ENCODE results near the gene RBMS3.
"Not testable (repeated sequence)": the region's sequence is repeated elsewhere in the genome, so short reads cannot be mapped to it uniquely, and the experiment has no call there.

The RBMS3 gene

GRCh38 chr3:29339016-29339833 lies 58.4 kb downstream of the RBMS3 start:
- no peak for DNase-seq (ENCODE audit: low spot score)

DNA sequence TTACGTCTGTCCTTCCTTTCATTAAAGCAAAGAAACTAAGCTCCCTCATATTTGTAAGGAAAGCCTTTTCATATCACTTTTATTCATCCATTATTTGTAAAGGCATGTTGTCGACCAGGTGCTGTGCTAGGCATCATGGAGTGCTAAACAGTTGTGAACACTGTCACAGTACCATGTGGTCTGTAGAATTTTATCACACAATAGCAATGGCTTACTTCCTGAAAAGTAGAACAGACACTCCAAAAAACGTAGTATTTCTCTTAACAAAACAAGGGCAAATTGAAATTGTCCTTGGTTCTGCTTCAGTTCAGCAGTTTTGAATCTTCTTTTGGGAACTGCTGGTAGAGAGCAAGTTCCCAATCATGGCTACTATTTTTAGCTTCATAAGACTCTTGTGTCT lies 63.3 kb downstream of the RBMS3 start:
- no peak for DNase-seq (ENCODE audit: low spot score)

- no peak for DNase-seq (ENCODE audit: low spot score)
Observed at GRCh38 chr3:29344935-29345334, 64.1 kb downstream of the RBMS3 start.

DNA sequence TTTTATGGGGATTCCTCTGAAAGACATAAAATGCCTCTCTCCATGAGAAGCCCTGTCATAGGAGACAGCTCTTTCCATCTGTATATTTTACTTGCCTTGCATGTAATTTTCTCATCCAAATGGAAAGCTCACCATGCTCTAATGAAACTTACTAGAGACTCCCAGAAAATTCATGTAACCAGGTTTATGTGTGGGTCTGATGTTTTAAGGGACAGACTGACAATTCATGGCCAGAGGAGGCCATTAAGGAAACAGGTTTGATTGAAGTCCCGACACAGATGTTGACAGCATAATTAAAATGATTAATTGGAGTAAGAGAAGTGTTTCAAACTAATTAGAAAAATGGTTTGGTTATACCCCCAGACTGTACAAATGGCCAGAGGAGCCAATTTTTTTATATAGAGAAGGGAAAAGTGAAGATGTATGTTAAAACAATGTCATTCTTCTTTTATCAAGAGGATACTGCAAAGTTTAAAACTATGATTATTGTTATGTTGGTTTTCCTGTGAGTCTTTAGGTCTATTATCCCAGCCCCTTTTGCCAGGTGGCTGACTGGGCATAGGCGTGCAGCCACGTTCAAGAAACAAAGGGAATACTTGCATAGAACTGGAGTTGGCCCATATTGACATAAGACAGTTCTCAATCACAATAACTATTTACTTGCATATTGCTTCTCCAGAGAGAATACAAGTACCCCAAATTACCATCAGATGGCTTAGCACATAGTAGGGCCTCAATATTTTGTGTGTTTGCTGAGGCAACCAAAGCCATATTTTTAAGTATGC lies 64.8 kb downstream of the RBMS3 start:
- DNase-seq (ENCODE audit: low spot score): no peak

DNA sequence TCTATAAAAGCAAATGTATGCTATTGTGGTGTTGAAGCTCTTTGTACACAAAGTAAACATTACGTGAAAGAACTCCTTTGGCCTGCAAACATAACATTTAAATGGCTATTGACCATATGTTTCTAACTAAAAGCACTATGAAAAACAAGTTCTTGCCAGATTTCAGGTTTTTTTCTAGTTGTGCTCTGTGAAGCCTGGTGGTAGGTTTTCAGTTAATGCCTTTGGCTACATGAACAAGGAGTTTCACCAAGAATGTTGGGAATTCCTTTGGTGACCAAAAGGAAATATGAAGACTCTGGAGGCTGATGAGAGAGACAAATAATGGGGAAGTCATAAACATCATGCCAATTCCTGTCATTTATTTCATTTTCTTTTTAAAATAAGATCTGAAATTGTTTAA lies 66.0 kb downstream of the RBMS3 start:
- no peak for DNase-seq (ENCODE audit: low spot score)

GRCh38 chr3:29347412-29347811 lies 66.5 kb downstream of the RBMS3 start:
- no peak for DNase-seq (ENCODE audit: low spot score)

GRCh38 chr3:29348316-29348715 lies 67.4 kb downstream of the RBMS3 start:
- DNase-seq (ENCODE audit: low spot score): no peak

DNA sequence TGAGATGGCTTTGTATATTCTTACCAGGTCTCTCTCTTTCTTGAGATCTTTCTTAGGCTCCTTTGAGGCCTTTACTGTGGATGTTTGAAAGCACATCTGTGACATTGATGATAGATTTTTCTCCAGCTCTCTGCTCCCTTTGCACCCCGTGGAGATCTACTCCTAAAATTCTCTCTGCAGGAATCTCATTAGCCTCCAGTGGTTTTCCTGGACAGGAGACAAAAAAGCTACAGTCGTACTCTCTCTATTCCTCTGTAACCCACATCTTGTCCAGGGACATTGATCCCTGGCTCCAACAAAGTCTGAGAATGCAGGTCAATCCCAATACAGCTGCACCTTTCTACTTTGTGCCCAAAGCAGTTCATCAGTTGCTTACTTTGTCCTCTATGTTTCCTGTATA lies 68.2 kb downstream of the RBMS3 start:
- no peak for DNase-seq (ENCODE audit: low spot score)

- DNase-seq (ENCODE audit: low spot score): no peak
Observed at GRCh38 chr3:29353807-29354206, 72.9 kb downstream of the RBMS3 start.

DNA sequence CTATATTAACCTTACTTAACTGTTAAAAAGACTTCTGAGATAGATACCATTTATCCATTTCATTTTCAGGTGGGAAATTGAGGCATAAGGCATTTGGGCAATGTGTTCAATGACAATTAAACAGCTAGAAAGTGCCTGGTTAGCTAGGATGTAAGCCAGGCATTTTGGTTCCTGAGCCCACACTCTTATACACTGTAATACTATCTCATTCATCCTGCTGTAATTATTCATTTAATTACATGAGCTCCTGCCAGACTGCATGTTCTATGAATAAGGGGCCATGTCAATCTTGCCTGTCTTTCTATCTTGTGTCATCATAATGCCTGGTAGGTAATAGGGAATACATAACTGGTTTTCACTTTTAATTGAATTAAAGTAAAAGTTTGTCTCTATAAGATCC lies 74.0 kb downstream of the RBMS3 start:
- no peak for DNase-seq (ENCODE audit: low spot score)

DNA sequence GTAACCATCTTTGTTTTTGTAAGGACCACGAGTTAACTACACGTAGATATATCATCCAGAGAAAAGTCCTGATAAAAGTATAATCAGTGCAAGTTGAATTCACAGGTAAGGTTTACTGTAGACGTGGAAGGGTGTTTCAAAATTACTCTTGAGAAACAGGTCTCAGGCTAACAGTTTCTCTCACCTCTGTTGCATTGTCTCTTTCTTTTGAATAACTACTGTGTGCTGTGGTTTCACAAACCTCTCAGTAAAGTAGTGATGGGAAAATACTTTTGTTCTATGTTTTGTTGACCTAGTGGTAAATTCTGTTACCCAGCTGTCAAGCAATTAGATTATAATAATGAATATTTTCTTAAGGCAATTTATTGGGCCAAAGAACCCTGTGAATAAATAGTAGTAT lies 75.2 kb downstream of the RBMS3 start:
- DNase-seq (ENCODE audit: low spot score): no peak

DNA sequence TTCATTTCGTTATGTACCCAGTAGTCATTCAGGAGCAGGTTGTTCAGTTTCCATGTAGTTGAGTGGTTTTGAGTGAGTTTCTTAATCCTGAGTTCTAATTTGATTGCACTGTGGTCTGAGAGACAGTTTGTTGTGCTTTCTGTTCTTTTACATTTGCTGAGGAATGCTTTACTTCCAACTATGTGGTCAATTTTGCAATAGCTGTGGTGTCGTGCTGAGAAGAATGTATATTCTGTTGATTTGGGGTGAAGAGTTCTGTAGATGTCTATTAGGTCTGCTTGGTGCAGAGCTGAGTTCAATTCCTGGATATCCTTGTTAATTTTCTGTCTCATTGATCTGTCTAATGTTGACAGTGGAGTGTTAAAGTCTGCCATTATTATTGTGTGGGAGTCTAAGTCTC lies 79.4 kb downstream of the RBMS3 start:
- DNase-seq (ENCODE audit: low spot score): not testable (repeated sequence)

DNA sequence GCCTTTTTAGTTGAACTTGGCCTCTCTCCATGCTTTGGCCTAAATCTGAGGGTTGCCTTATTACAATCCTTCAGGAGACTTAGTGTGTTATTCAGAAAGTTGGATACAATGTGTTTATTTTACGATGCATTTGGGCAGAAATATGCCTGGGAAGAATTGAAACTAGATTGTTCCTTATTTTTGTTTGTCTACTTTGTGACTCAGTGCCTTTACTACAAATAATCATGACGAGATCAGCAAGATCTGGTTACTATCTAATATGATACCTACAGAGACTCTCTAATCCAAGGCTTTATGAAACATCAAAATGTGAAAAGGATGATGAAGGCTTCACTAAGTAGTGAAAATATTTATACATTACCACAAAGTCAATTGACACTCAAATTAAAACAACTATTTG lies 82.2 kb downstream of the RBMS3 start:
- DNase-seq (ENCODE audit: low spot score): no peak

- no peak for DNase-seq (ENCODE audit: low spot score)
Observed at GRCh38 chr3:29370021-29370420, 89.2 kb downstream of the RBMS3 start.

GRCh38 chr3:29370476-29371420 lies 89.9 kb downstream of the RBMS3 start:
- DNase-seq (ENCODE audit: low spot score): no peak

DNA sequence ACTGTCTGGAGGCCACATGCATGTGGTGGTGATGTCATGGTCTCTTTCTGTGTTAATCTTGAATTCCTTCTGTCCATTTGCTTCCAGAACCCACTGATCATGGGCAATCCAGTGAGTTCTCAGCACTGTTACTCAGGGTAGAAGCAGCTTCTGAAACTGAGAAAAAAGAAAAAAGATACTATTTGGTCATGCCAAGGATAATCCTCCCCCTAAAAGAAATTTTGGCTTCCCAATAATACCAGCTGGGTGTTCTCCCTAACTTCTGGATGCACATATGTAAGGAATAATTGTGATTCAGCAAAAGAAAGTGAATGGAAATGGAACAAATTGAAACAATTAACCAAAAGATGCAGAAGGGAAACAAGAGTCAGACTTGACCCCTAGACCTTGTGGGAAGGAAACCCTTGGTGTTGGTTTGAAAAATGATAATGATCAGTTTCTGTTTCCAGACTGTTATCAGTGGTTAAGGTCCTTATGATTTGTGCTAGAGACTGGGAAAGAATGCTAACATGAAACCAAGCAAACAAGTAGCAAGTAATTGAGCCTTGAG lies 92.3 kb downstream of the RBMS3 start:
- DNase-seq (ENCODE audit: low spot score): no peak

- no peak for DNase-seq (ENCODE audit: low spot score)
Observed at GRCh38 chr3:29374226-29374625, 93.4 kb downstream of the RBMS3 start.

DNA sequence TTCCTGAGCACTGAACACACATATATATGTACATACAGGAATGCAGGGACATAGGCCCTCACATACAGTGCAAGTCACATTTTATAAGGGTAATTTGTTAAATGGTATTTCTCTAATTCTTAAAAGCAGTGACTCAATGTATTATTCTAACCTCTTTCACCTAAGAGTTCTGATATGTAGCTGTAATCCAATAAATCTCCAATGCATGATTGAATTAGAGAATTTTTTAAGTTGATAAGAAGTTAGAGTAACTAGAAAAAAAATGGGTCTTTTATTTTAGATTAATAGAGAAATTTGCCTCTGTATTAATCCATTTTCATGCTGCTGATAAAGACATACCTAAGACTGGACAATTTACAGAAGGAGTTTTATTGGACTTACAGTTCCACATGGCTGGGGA lies 98.2 kb downstream of the RBMS3 start:
- no peak for DNase-seq (ENCODE audit: low spot score)

GRCh38 chr3:29381595-29381994 lies 100.7 kb downstream of the RBMS3 start:
- DNase-seq (ENCODE audit: low spot score): no peak

- DNase-seq (ENCODE audit: low spot score): no peak
Observed at GRCh38 chr3:29382409-29382808, 101.5 kb downstream of the RBMS3 start.

GRCh38 chr3:29382845-29383244 lies 102.0 kb downstream of the RBMS3 start:
- no peak for DNase-seq (ENCODE audit: low spot score)

GRCh38 chr3:29384640-29385039 lies 103.8 kb downstream of the RBMS3 start:
- no peak for DNase-seq (ENCODE audit: low spot score)
